ENCODE results near the gene RUNX1. TPM values are rescaled to one million over a fixed set of nuclear protein-coding genes. Genes with fewer than 3 reads are reported as not detected.

The RUNX1 gene
- polyA plus RNA-seq, 12 donors: 3.6 to 18.8 (median 6.9) TPM; not detected in 1

DNA sequence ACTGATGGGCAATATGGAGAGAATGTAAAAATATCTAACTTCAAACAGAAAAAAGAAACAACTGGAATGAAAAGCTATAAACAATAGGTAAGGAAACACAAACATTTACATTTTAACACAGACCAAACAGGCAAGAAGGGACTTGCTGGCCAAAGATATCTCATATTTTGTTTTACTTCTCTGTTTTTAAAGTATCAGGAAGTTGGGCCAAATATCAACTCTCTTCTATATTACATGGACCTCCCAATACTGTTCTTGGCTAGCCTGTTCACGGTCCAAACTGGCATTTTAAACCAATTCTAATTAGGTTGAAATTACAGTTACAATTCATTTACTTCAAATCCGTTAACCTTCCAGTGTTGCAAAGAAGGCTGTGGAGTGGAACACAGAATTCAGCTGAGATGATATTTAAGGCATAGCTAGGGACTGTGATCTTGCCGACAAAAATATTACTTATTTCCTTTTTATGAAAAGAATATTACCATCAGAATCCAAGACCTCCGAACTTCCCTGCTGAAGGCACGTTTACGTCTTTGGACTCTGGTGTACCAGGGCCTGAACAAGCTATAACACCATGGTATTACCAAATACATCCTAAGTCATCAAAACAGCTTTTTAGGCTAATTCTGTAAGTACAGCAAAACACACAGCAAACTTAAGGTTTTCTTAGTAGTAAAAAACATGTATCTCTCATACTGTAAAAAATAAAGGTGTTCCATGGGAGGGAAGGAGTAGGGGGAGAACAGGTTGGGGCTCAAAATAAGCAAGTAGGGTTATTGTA, 165.4 kb downstream of the RUNX1 start:
- DNase-seq: no peak

DNA sequence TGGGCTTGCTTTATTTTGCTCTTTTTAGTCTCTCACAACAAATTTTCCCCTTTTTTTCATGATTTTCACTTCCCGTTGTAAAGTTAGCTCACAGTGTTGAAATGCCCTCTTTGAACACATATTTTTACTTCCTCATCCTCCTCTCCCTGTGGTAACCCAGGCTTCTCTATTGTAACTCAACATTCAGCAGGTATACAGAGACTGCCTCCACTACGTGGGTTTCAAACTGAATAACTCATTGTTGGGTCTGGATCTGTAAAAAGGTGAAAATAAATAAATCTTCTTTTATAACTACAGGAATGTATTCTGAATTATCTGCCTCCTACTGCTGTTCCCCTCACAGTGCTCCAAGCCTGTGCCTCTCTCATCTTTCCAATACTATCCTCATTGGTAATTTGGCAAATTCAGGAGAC, 166.4 kb downstream of the RUNX1 start:
- DNase-seq: no peak

GRCh38 chr21:34881839-34882371, 167.2 kb downstream of the RUNX1 start:
- DNase-seq: no peak

GRCh38 chr21:34881421-34881820, 167.7 kb downstream of the RUNX1 start:
- DNase-seq: no peak

DNA sequence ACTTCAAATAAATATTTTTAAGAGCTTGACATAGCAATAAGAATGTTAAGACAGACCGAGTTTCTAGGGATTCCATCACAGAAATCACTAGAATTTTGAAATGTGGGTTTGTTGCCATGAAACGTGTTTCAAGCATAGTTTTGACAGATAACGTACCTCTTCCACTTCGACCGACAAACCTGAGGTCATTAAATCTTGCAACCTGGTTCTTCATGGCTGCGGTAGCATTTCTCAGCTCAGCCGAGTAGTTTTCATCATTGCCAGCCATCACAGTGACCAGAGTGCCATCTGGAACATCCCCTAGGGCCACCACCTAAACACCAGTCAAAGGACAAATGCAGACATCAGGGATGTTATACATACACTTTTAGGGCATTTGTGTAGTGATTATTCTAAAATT, 168.7 kb downstream of the RUNX1 start:
- DNase-seq: no peak

GRCh38 chr21:34878940-34879339, 170.2 kb downstream of the RUNX1 start:
- DNase-seq: no peak

DNA sequence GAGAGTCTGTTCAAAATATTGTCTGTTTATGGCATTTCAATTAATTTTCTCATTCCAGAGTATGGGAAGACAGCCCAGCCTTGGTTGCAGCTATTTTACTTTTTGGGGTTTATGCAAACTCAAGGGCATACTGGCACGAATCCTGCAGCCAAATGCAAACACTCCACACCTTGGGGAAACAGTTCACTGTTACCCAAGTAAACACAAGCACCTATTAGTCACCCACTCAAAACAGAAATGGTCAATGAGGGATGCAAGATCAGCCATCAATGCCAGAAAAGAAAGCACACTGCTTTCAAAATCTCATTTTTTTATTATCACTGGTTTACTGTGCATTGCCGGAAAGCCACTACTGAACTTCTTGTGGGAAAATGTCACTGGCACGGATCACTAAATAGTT, 170.6 kb downstream of the RUNX1 start:
- no peak for DNase-seq

DNA sequence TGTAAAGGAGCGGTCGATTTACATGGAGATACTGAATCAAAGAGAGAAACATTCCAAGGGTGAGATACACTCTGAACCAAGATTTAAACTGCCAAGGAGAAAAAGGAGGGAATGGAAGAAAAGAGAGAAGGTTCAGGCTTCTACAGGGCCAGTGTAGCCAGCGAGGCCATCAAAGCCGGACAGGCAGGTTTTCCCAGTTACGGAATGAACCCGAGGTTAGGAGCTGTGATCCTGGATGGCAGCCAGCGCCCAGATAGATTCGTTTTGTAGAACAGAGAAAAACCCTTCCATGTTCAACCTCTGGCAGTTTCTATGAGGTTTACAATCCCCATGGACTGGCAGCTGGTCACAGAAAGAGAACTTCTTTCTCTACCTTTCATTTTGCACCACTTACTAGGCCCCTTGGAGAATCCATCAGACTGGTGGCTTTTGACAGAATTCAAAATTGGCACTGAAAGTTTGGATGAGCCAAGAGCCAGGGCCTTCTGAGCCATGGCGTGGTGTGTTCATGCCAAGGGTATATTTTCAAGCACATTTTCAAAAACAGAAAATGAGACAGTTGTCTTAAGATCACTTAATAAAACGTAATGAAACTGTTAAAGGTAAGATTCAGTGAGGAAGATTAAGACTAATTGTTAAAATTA, 171.5 kb downstream of the RUNX1 start:
- no peak for DNase-seq

- DNase-seq: no peak
Observed at GRCh38 chr21:34875830-34876229, 173.3 kb downstream of the RUNX1 start.

- no peak for DNase-seq
Observed at GRCh38 chr21:34874684-34875513, 174.2 kb downstream of the RUNX1 start.

GRCh38 chr21:34871026-34871908, 177.8 kb downstream of the RUNX1 start:
- DNase-seq: no peak

DNA sequence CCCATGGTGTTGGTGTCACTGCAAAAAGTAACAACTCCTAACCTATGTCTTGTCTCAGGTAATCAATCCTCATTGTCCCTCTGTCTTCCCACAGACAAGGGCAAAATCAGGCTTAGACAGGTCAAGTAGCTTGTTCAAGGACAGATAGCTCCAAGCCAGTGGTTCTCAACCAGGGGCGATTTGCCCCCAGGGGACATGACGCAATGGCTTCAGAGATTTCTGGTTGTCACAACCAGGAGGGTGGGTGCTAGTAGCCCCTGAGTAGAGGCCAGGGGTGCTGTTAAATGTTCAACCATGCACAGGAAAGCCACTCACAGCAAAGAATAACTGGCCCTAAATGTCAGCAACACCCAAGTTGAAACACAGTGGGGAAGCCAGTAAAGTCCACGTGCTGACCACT, 178.9 kb downstream of the RUNX1 start:
- no peak for DNase-seq

DNA sequence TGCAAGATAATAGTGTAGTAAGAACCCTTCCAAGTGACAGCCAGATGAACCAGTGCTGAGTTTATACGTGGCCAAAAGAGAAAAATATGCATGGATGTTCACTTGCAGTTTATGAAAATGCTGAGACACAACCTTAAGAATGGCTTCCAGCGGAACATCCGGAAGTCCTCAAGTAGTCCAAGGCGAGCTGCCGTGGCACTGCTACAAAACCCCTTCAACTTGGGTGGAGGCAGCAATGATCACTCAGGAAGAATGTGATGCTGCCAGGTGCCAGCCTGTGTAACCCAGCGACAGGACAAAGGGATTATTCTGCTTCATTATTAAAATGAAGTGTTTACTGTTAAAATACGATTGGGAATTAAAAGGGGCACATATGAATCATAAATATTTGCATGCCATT, 179.6 kb downstream of the RUNX1 start:
- DNase-seq: no peak

DNA sequence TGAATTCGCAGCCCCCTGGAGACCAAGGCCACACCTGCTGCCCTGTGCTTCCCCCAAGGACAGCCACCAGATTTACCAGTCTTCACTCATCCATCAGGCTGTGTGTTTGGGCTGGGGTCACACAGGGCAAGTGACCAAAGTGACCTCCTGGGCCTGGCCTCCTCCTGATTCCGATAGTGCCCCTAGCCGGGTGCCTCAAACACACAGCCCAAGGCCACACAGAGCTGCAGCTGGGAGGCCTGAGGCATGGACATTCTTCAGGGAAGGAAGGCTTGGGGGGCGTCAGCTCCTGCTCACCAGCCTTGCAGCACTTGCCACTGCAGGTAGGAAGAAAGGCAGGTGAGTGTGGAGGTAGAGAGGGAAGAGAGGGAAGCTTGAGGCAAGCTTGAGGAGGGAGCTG, 181.3 kb downstream of the RUNX1 start:
- DNase-seq: no peak

DNA sequence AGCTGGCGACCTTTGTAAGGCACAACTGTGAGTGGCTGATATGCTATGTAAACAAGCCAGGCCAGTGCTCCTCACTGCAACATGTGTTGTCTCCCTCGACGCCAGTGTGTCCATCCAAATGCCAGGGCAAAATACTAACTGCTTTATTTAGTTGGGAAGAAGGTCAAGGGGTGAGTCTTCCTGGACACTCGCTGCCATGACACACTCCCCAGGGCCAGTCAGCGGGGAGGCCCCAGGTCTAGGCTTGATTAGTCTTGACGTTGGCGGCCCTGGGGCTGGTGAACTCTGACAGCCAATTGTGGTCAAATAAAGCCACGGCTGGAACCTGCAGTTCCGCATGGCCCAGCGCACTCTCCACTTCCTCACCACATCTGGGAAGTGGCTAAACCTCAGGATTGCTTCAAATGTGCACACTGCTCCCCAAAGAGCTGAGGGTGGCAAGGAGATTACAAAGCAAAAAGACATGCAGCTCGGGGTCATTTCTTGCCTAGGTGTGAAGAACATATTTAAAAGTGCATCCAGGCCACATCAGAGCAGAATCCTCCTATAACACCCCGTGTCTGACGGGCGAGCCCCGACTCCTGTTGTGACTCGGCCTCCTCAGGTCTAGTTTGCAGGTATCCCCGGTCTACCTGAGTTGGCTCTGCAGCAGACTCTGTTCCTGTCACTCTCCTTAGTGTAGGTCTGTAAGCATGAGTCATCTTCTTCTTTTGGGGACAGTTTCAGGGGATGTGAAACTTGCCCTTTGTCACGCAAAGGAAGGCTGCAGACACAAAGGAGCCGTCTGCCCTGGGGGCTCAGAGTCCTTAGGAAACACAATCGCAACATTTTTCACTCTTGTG, 183.5 kb downstream of the RUNX1 start:
- DNase-seq: no peak

- no peak for DNase-seq
Observed at GRCh38 chr21:34864370-34865149, 184.5 kb downstream of the RUNX1 start.

GRCh38 chr21:34862951-34863350, 186.2 kb downstream of the RUNX1 start:
- no peak for DNase-seq

DNA sequence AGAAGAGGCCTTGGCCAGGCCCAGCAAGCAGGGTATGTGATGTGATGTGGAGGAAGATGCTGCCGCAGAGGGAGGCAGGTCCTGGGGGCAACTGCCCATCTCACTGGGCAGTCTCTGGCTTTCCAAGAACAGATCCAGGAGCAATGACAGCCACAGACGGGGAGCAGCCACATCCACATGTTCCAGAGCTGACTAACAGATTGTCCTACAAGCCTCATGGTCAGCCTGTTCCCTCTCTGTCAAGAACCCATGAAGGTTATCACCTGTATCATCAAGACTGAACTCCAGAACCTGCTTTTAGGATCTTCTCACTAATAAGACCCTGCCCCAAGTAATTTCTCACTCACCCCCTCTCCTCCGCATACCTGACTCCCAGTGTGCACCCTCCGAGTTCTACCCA, 187.8 kb downstream of the RUNX1 start:
- DNase-seq: no peak

- DNase-seq: no peak
Observed at GRCh38 chr21:34859976-34860653, 189.0 kb downstream of the RUNX1 start.

Measured in muscle of arm (tissue), 12 donors.